H1 (cell line): ENCODE data around the gene GATB. TPM values are rescaled to one million over a fixed set of nuclear protein-coding genes. Genes with fewer than 3 reads are reported as not detected.

Experiments used
- EGR1 ChIP-seq: IDR thresholded peaks from 2 replicates; pipeline ENCODE4 v1.6.1; 2011; ENCODE audit warnings: low read depth, low read length, borderline replicate concordance
- EP300 ChIP-seq, 2 experiments: IDR thresholded peaks; 1 replicate in 1 of 2; 2 replicates in 1 of 2; pipeline ENCODE4 v1.6.1; 2011 to 2012; ENCODE audit warnings: low read depth in 2 of 2, low read length in 2 of 2, mild to moderate bottlenecking in 2 of 2, borderline replicate concordance in 1 of 2, inconsistent platforms in 1 of 2, moderate library complexity in 1 of 2
- HDAC2 ChIP-seq, 2 experiments: fragments of 300-600 bp in 1 of 2; sonication (generic) in 1 of 2; IDR thresholded peaks; 2 replicates each; pipeline ENCODE4 v1.6.1; 2011 to 2012; ENCODE audit warnings: low read depth in 2 of 2, low read length in 2 of 2, mild to moderate bottlenecking in 2 of 2, moderate library complexity in 2 of 2, borderline replicate concordance in 1 of 2, inconsistent platforms in 1 of 2
- HDAC6 ChIP-seq: IDR thresholded peaks from one replicate; pipeline ENCODE4 v1.7.1; 2012; ENCODE audit warnings: low read depth, mild to moderate bottlenecking, inconsistent platforms, low read length, moderate library complexity
- JUND ChIP-seq: IDR thresholded peaks from 2 replicates; pipeline ENCODE4 v1.6.1; 2011; ENCODE audit warnings: mild to moderate bottlenecking, improper control_type of control experiment, low read length
- polyA plus RNA-seq, 7 experiments: library from polyadenylated mRNA; depleted of rRNA in 3 of 7; stranded (reverse) in 5 of 7; unstranded in 2 of 7; fragments of >200 nt in 5 of 7; fragments of 200-250 nt in 2 of 7; gene quantifications; 1 replicate in 5 of 7; 2 replicates in 1 of 7; 4 replicates in 1 of 7; pipeline versions ENCODE4 v1.2.1 to v1.2.3, GENCODE V29; 2011 to 2013; ENCODE audit warnings: missing spikeins in 2 of 7, mixed read lengths in 2 of 7
- total RNA-seq: library from RNA; stranded (reverse); fragmentation: NEBNext Ultra II Directional; extraction: Animal tissue kit (Norgen Biotek cat#: 25700); gene quantifications from 2 replicates; pipeline ENCODE4 v1.2.1, GENCODE V29; 2021

Gene GATB
- total and polyA plus RNA-seq, 2 of the 8 experiments (the other 6 are each of a cell fraction or from before 2014, with no cell fraction given), result 15.3 to 18.0 TPM

DNA sequence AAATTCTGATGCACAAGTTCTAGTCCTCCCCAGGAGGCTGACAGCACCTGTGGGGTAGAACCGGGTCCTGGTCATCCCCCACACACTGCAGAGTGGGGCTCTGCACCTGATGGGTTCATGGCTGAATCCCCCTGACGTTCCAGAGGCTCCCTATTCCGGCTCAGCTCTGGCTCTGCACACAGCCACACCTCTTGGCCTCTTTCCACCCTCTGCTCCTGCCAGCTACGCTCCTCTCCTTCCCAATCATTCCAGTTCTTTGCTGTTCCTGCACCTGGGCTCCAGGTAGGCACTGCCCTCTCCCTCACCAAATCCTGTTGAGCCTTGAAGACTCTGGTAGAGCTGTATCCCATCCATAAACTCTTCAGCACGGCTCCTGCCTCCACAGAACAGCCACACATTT, 75.5 kb downstream of the GATB start (continued):
- TF ChIP-seq EP300 (IDR thresholded peaks at IDR 0.05; ENCODE audit: borderline replicate concordance in 1 of 2, low read depth in 2 of 2, low read length in 2 of 2) (no peak), EGR1 (no peak), JUND (no peak), HDAC6 (no peak), HDAC2 (IDR thresholded peaks at IDR 0.05; ENCODE audit: borderline replicate concordance in 1 of 2, low read depth in 2 of 2, low read length in 2 of 2) (no peak)
- TF ChIP-seq, all 59 proteins: peak for 0
